HUES6 (cell line): ENCODE measurements around the gene SLC6A1.
"Not testable (repeated sequence)": the region's sequence is repeated elsewhere in the genome, so short reads cannot be mapped to it uniquely, and the experiment has no call there.

Experiments
- H3K27ac ChIP-seq: 2 replicates; pipeline ENCODE4 v1.7.0; 2013; ENCODE audit warnings: low read depth, mild to moderate bottlenecking, low read length, inconsistent platforms
- H3K27me3 ChIP-seq: 2 replicates; pipeline ENCODE4 v1.6.1; 2013; ENCODE audit warnings: low read length; ENCODE audit not compliant: control insufficient read depth, insufficient read depth
- H3K36me3 ChIP-seq: 2 replicates; pipeline ENCODE4 v1.6.1; 2013; ENCODE audit warnings: low read length; ENCODE audit not compliant: control insufficient read depth, insufficient read depth
- H3K4me1 ChIP-seq: 2 replicates; pipeline ENCODE4 v1.6.1; 2013; ENCODE audit warnings: low read length; ENCODE audit not compliant: control insufficient read depth, insufficient read depth
- H3K4me3 ChIP-seq: 2 replicates; pipeline ENCODE4 v1.5.1; 2013; ENCODE audit warnings: low read depth, low read length
- H3K9ac ChIP-seq: one replicate; pipeline ENCODE4 v1.6.1; 2013; ENCODE audit warnings: mild to moderate bottlenecking, low read length
- H3K9me3 ChIP-seq: 2 replicates; pipeline ENCODE4 v1.6.1; 2013; ENCODE audit warnings: low read depth, low read length; ENCODE audit not compliant: control insufficient read depth, insufficient read depth

The SLC6A1 gene

DNA sequence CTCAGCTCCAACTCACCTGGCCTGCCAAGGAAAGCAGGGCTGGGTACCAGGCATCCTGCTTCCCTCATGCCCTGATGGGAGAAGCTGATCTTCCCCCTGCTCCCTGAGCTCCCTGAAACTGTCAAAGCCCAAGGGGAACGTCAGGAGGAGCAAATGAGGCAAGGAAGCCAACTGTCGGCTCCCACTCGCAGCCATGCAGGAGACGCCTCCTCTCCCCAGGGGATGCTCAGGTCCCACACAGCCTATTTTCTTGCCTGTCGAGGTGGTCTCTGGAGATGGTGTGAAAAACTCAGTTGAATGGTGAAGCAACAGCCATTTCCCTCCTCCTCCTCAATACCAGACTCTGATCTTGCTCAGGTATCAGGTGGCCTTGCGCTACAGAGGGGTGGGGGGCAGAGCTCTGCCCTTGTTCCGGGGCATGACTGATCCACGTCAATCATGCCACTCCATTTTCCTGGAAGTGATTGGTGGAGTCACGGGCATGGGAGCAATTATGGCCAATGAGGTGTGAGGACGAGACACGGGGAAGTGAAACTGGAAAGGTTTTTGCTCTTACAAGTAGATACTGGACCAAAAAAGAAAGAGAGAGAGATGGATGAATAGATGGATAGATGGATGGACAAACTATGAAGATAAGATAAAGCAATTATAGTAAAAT, 58.2 kb downstream of the SLC6A1 start:
- H3K36me3 ChIP-seq: no peaks in the 10 kb centered on the region

DNA sequence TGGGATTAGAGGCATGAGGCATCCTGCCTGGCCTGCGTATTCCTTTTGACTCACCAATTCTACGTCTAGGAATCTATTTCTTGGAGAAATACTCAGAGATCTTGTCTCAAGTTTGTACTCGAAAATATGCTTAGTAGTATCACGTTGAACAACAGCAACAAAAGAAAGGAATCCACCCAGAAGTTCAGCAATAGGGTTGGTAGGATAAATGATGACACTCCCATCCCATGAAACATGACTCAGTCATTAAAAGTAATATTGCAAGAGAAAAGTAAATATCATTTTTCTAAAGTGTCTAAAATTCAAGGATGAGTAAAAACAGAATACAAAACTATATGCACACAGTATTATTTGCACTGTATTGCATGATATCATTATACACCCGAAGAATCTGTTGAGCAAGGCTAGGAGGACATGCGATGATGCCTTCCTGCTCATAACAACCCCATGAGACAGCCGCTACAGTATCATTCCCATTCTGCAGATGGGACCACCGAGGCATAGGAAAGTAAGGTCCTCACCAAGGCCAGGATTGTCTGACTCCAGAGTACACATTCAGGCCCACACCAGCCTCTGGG, 61.5 kb downstream of the SLC6A1 start:
- H3K27me3 ChIP-seq: peaks cover 11% of the 10 kb centered on the region
- H3K4me1 ChIP-seq: no peaks in the 10 kb centered on the region
- H3K36me3 ChIP-seq: no peaks in the 10 kb centered on the region
- no peak overlapping the region for H3K4me3 ChIP-seq
- H3K9ac ChIP-seq: no peak overlapping the region
- no peak overlapping the region for H3K27ac ChIP-seq
- no peaks in the 10 kb centered on the region for H3K9me3 ChIP-seq

More for the DNA sequence above, 58.2 kb downstream of the SLC6A1 start:
- H3K4me3 ChIP-seq: no peak overlapping the region
- H3K27ac ChIP-seq: no peak overlapping the region
- H3K4me1 ChIP-seq: no peaks in the 10 kb centered on the region
- H3K27me3 ChIP-seq: peaks cover 6% of the 10 kb centered on the region
- no peak overlapping the region for H3K9ac ChIP-seq
- no peaks in the 10 kb centered on the region for H3K9me3 ChIP-seq

DNA sequence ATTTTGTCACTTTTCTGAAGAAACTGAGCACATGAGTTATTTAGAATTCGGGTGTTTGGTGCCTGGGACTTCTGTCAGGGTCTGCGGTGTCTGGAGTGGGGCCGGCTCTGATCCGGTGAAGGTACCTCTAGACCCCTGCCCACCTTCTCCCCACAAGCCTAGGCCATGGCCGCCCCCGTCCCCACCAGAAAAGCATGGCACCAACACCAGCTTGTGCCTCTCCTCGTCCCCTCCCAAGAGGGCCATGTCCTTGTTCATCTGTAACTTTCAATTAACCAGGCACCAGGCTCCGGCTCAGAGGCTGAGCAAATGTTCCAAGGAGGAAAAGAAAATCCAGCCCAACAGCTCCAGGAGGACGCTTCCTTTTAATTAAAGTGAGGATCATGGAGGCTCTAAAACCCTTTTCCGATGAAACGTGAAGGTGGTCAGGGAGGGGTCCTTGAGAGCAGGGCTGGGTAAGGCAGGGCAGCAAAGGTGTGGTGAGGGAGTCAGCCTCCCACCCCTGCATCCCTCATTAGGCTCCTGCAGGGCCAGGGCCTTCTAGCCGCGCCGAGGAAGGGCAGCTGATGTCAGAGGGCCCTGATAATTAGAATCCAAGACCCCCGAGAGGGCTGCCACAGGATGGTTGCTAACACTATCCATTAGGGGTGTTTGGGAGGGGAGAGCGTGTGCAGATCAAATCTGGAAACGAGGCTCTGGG, 62.3 kb downstream of the SLC6A1 start:
- Histone ChIP-seq H3K36me3 (no peaks in the 10 kb centered on the region), H3K27ac (no peak overlapping the region), H3K9ac (no peak overlapping the region), H3K4me1 (no peaks in the 10 kb centered on the region), H3K9me3 (no peaks in the 10 kb centered on the region), H3K27me3 (peaks cover 15% of the 10 kb centered on the region), H3K4me3 (no peak overlapping the region)

DNA sequence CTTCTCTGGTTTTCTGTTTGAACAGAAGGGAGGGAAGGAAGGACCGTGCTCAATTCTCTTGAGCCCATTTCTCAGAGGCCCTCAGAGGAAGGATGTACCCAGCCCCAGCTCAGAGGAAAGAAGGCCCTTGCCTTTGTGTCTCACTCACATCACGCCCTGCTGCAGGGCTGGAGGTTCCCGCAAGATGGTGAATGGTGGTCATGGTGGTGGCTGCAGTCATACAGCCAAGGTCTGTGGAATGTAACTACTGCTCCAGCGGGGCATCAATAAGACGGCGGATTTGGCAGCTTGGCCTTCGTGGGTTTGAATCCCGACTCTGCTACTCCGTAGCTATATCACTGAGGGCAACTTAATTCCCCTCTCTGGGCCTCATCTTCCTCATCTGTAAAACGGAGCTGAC, 62.9 kb downstream of the SLC6A1 start:
- H3K36me3 ChIP-seq: no peaks in the 10 kb centered on the region
- H3K4me3 ChIP-seq: no peak overlapping the region
- no peaks in the 10 kb centered on the region for H3K4me1 ChIP-seq
- no peak overlapping the region for H3K27ac ChIP-seq
- H3K9ac ChIP-seq: no peak overlapping the region
- no peaks in the 10 kb centered on the region for H3K9me3 ChIP-seq
- H3K27me3 ChIP-seq: peaks cover 16% of the 10 kb centered on the region

GRCh38 chr3:11056531-11057050, 64.0 kb downstream of the SLC6A1 start:
- Histone ChIP-seq H3K4me1 (peaks cover 2% of the 10 kb centered on the region; the same call in 1 of the 2 replicates), H3K9ac (no peak overlapping the region), H3K27me3 (peaks cover 26% of the 10 kb centered on the region), H3K4me3 (no peak overlapping the region), H3K27ac (no peak overlapping the region), H3K9me3 (no peaks in the 10 kb centered on the region), H3K36me3 (no peaks in the 10 kb centered on the region)

GRCh38 chr3:11057655-11058054, 65.1 kb downstream of the SLC6A1 start:
- H3K27me3 ChIP-seq: peaks cover 35% of the 10 kb centered on the region
- H3K27ac ChIP-seq: no peak overlapping the region
- no peak overlapping the region for H3K9ac ChIP-seq
- H3K9me3 ChIP-seq: peaks cover 1% of the 10 kb centered on the region; the same call in 1 of the 2 replicates
- H3K36me3 ChIP-seq: no peaks in the 10 kb centered on the region
- no peak overlapping the region for H3K4me3 ChIP-seq
- H3K4me1 ChIP-seq: peaks cover 2% of the 10 kb centered on the region; the same call in 1 of the 2 replicates

DNA sequence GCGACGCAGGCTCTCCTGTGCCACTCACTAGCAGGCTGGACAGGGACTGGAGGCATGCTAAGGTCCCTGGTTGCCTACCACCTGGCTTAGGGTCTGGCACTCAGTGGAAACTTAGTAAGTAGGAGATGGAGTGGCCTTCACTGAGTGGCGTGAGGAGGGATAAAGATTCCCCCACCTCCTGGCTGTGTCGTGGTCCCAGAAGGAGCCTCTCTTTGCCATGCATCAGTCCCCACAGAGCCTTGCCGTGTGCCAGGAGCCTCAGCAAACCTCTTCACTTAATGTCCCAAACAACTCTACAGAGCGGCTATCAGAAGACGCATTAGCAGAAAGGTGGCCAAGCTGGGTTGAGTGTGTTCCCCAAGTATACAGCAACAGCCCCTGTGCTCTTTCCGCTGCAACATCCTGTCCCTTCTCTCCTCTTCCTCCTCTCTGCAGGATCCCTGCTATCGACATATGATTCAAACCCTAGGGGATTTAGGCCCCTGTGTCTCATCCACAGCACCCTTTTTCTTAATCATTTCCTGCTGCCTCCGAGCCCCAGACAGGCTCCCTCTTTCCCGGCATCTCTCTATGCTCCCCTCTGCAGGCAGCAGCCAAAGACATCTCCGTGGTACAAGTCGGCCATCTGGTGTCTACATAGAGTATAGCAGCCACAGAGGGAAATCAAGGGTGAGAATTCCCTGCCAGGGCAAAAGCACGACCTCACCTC, 66.7 kb downstream of the SLC6A1 start:
- no peak overlapping the region for H3K9ac ChIP-seq
- H3K9me3 ChIP-seq: peaks cover 3% of the 10 kb centered on the region; the same call in 1 of the 2 replicates
- peaks cover 33% of the 10 kb centered on the region for H3K27me3 ChIP-seq
- H3K4me1 ChIP-seq: peaks cover 2% of the 10 kb centered on the region; the same call in 1 of the 2 replicates
- no peak overlapping the region for H3K27ac ChIP-seq
- H3K36me3 ChIP-seq: no peaks in the 10 kb centered on the region
- H3K4me3 ChIP-seq: no peak overlapping the region

DNA sequence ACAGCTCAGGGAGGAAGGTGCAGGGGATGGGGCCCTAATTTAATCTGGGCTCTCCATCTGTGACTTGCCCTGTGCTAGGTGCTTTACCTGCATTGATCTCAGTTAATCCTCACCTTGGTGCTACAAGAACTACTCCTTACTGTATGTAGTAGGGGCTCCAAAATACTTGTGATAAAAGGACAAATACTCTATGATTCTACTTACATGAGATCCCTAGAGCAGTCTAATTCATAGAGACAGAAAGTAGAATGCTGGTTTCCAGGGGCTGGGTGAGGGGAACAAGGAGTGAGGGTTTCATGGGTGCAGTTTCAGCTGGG, 67.2 kb downstream of the SLC6A1 start:
- Histone ChIP-seq H3K36me3 (no peaks in the 10 kb centered on the region), H3K9ac (no peak overlapping the region), H3K27me3 (peaks cover 33% of the 10 kb centered on the region), H3K4me1 (peaks cover 2% of the 10 kb centered on the region; the same call in 1 of the 2 replicates), H3K4me3 (no peak overlapping the region), H3K27ac (no peak overlapping the region), H3K9me3 (peaks cover 7% of the 10 kb centered on the region)

- no peaks in the 10 kb centered on the region for H3K36me3 ChIP-seq
- no peak overlapping the region for H3K27ac ChIP-seq
- H3K4me3 ChIP-seq: peak overlapping the region; percentile 51
- peaks cover 2% of the 10 kb centered on the region; the same call in 1 of the 2 replicates for H3K4me1 ChIP-seq
- H3K27me3 ChIP-seq: peaks cover 33% of the 10 kb centered on the region
- no peak overlapping the region for H3K9ac ChIP-seq
- H3K9me3 ChIP-seq: peaks cover 11% of the 10 kb centered on the region
Measured at GRCh38 chr3:11060500-11061251, 68.1 kb downstream of the SLC6A1 start.

- H3K4me1 ChIP-seq, H3K9ac ChIP-seq: not testable (repeated sequence)
Measured at GRCh38 chr3:11061268-11061871, 68.8 kb downstream of the SLC6A1 start.

More at GRCh38 chr3:11061268-11061871, 68.8 kb downstream of the SLC6A1 start:
- Histone ChIP-seq H3K4me3 (peak overlapping the region; percentile 51), H3K9me3 (peaks cover 11% of the 10 kb centered on the region), H3K27me3 (peaks cover 33% of the 10 kb centered on the region)
- not testable (repeated sequence) for H3K36me3 ChIP-seq, H3K27ac ChIP-seq
